Activated CD8-positive, alpha-beta memory T cell treated with anti-CD3 and anti-CD28 coated beads for 4 hours (primary cell): ENCODE data around the gene ST8SIA1.

Experiments used
- DNase-seq, 2 donors: peaks; one replicate each; pipeline ENCODE4 v3.0.0-alpha.2; 2020; ENCODE audit warnings: low read depth in 2 of 2

ST8SIA1 gene

GRCh38 chr12:22283006-22283506 lies 51.5 kb downstream of the ST8SIA1 start:
- no peak for DNase-seq

GRCh38 chr12:22282283-22282682 lies 52.2 kb downstream of the ST8SIA1 start:
- DNase-seq: no peak

- no peak for DNase-seq
Measured at GRCh38 chr12:22276867-22277266, 57.6 kb downstream of the ST8SIA1 start.

- no peak for DNase-seq
Measured at GRCh38 chr12:22276313-22276712, 58.2 kb downstream of the ST8SIA1 start.

GRCh38 chr12:22275843-22276242 lies 58.7 kb downstream of the ST8SIA1 start:
- DNase-seq: no peak

- no peak for DNase-seq
Measured at GRCh38 chr12:22272335-22273151, 62.0 kb downstream of the ST8SIA1 start.

GRCh38 chr12:22271023-22271422 lies 63.5 kb downstream of the ST8SIA1 start:
- no peak for DNase-seq

- DNase-seq: no peak
Measured at GRCh38 chr12:22268973-22269372, 65.5 kb downstream of the ST8SIA1 start.

- no peak for DNase-seq
Measured at GRCh38 chr12:22268406-22268805, 66.1 kb downstream of the ST8SIA1 start.

- DNase-seq: no peak
Measured at GRCh38 chr12:22266101-22266500, 68.4 kb downstream of the ST8SIA1 start.

GRCh38 chr12:22264380-22264779 lies 70.1 kb downstream of the ST8SIA1 start:
- no peak for DNase-seq

- DNase-seq: no peak
Measured at GRCh38 chr12:22262309-22262708, 72.2 kb downstream of the ST8SIA1 start.

GRCh38 chr12:22257100-22257499 lies 77.4 kb downstream of the ST8SIA1 start:
- DNase-seq: no peak

GRCh38 chr12:22256605-22257004 lies 77.9 kb downstream of the ST8SIA1 start:
- no peak for DNase-seq

- DNase-seq: no peak
Measured at GRCh38 chr12:22256041-22256441, 78.5 kb downstream of the ST8SIA1 start.

- no peak for DNase-seq
Measured at GRCh38 chr12:22255097-22255496, 79.4 kb downstream of the ST8SIA1 start.

- DNase-seq: no peak
Measured at GRCh38 chr12:22254478-22254877, 80.0 kb downstream of the ST8SIA1 start.

- DNase-seq: no peak
Measured at GRCh38 chr12:22252057-22252456, 82.5 kb downstream of the ST8SIA1 start.

- no peak for DNase-seq
Measured at GRCh38 chr12:22250762-22251161, 83.7 kb downstream of the ST8SIA1 start.

GRCh38 chr12:22248571-22249115 lies 85.9 kb downstream of the ST8SIA1 start:
- DNase-seq: no peak

GRCh38 chr12:22248121-22248520 lies 86.4 kb downstream of the ST8SIA1 start:
- DNase-seq: no peak

GRCh38 chr12:22246217-22246846 lies 88.2 kb downstream of the ST8SIA1 start:
- DNase-seq: no peak

- no peak for DNase-seq
Measured at GRCh38 chr12:22242726-22243125, 91.8 kb downstream of the ST8SIA1 start.
